Osteoblast (primary cell): ENCODE data around the gene ADAT1. TPM values are rescaled to one million over a fixed set of nuclear protein-coding genes. Genes with fewer than 3 reads are reported as not detected.
A peak's percentile ranks its signal among the peaks of the same experiment; 100 is the strongest.

ENCODE experiments used
- DNase-seq: peaks from one replicate; pipeline ENCODE4 v3.0.0; 2011; ENCODE audit warnings: low spot score, mixed read lengths; ENCODE audit not compliant: insufficient read length; ENCODE audit errors: missing footprints
- H2AFZ ChIP-seq: 2 replicates; pipeline ENCODE4 v1.6.0; 2011; ENCODE audit warnings: mild to moderate bottlenecking, low read length
- H3K27ac ChIP-seq: 2 replicates; pipeline ENCODE4 v1.5.1; 2011; ENCODE audit warnings: mild to moderate bottlenecking, low read depth, low read length, moderate library complexity
- H3K27me3 ChIP-seq: 2 replicates; pipeline ENCODE4 v1.6.0; 2012; ENCODE audit warnings: mild to moderate bottlenecking, control low read depth, inconsistent platforms, low read length, moderate library complexity; ENCODE audit not compliant: insufficient read depth
- H3K36me3 ChIP-seq: 2 replicates; pipeline ENCODE4 v1.5.1; 2011; ENCODE audit warnings: mild to moderate bottlenecking, low read length, control low read depth, moderate library complexity; ENCODE audit not compliant: insufficient read depth
- H3K4me1 ChIP-seq: 2 replicates; pipeline ENCODE4 v1.5.1; 2011; ENCODE audit warnings: mild to moderate bottlenecking, low read length, control low read depth, moderate library complexity; ENCODE audit not compliant: insufficient read depth
- H3K4me2 ChIP-seq: 2 replicates; pipeline ENCODE4 v1.6.0; 2011; ENCODE audit warnings: mild to moderate bottlenecking, low read length; ENCODE audit not compliant: insufficient read depth
- H3K4me3 ChIP-seq: fragments of 200-600 bp; sonication (generic); 3 replicates; pipeline ENCODE4 v1.5.1; 2012; ENCODE audit warnings: mild to moderate bottlenecking, low read length, inconsistent platforms; ENCODE audit not compliant: insufficient read depth
- H3K79me2 ChIP-seq: 2 replicates; pipeline ENCODE4 v1.6.0; 2012; ENCODE audit warnings: mild to moderate bottlenecking, low read length, control low read depth, inconsistent platforms; ENCODE audit not compliant: insufficient read depth
- H3K9me3 ChIP-seq: 2 replicates; pipeline ENCODE4 v1.5.1; 2011; ENCODE audit warnings: low read depth, low read length, control low read depth
- H4K20me1 ChIP-seq: 2 replicates; pipeline ENCODE4 v1.6.0; 2012; ENCODE audit warnings: mild to moderate bottlenecking, low read length, control low read depth; ENCODE audit not compliant: insufficient read depth
- CTCF ChIP-seq: IDR thresholded peaks from 2 replicates; pipeline ENCODE4 v1.5.1; 2011; ENCODE audit warnings: mild to moderate bottlenecking, low read depth, low read length, moderate library complexity; ENCODE audit errors: extremely low read depth
- total RNA-seq: library from RNA; depleted of rRNA; stranded (reverse); fragments of >200 nt; gene quantifications from 2 replicates; pipeline ENCODE4 v1.2.3, GENCODE V29; 2012

Gene ADAT1
- total RNA-seq, 1 donor: 46.0 TPM

GRCh38 chr16:75658175-75658574 lies 35.1 kb upstream of the ADAT1 start:
- DNase-seq: no peak
- Histone ChIP-seq H3K27me3 (no peaks in the 10 kb centered on the region), H3K4me3 (no peak overlapping the region), H3K79me2 (peaks cover 38% of the 10 kb centered on the region), H3K9me3 (no peaks in the 10 kb centered on the region), H3K4me2 (no peak overlapping the region), H3K4me1 (peaks cover 6% of the 10 kb centered on the region), H3K36me3 (peaks cover 46% of the 10 kb centered on the region), H4K20me1 (peaks cover 30% of the 10 kb centered on the region), H2AFZ (no peak overlapping the region), H3K27ac (no peak overlapping the region)
- TF ChIP-seq CTCF: no peak

GRCh38 chr16:75653922-75654321 lies 30.8 kb upstream of the ADAT1 start:
- TF ChIP-seq CTCF: no peak
- H3K4me2 ChIP-seq: no peak overlapping the region
- H3K27me3 ChIP-seq: no peaks in the 10 kb centered on the region
- H2AFZ ChIP-seq: no peak overlapping the region
- H3K4me3 ChIP-seq: no peak overlapping the region
- no peak for DNase-seq
- H3K9me3 ChIP-seq: no peaks in the 10 kb centered on the region
- peaks cover 79% of the 10 kb centered on the region for H3K79me2 ChIP-seq
- H4K20me1 ChIP-seq: peaks cover 66% of the 10 kb centered on the region
- H3K36me3 ChIP-seq: peaks cover 46% of the 10 kb centered on the region
- H3K4me1 ChIP-seq: peaks cover 28% of the 10 kb centered on the region
- H3K27ac ChIP-seq: peak overlapping the region; percentile 64

DNA sequence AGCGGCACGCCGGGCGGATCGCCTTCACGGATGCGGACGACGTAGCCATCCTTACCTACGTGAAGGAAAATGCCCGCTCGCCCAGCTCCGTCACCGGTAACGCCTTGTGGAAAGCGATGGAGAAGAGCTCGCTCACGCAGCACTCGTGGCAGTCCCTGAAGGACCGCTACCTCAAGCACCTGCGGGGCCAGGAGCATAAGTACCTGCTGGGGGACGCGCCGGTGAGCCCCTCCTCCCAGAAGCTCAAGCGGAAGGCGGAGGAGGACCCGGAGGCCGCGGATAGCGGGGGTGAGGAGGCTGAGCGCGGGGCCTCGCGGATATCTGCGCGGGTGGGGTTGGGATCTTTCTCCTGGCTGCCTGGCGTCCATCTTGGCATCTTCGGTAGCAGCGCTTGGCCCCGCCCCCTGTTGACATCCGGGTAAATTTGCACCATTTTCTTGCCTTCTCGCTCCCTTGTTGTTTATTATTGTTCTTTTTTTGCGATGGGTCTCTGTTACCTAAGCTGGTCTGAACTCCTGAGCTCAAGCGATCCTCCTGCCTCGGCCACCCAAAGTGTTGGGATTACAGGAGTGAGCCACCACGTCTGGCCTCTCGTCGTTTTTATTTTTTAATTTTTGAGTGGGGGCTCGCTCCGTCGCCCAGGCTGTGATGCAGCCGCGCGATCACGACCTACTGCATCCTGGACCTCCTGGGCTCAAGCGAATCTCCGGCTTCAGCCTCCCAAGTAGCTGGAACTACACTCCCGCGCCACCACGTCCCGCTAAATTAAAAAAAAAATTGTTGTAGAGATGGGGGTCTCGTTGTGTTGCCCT lies 25.4 kb upstream of the ADAT1 start:
- Histone ChIP-seq H3K79me2 (peaks cover 93% of the 10 kb centered on the region), H4K20me1 (peaks cover 53% of the 10 kb centered on the region), H3K27me3 (no peaks in the 10 kb centered on the region), H3K4me2 (peak overlapping the region; percentile 93), H3K9me3 (no peaks in the 10 kb centered on the region), H3K4me3 (peak overlapping the region; percentile 89), H3K4me1 (peaks cover 34% of the 10 kb centered on the region), H3K36me3 (peaks cover 19% of the 10 kb centered on the region), H3K27ac (peak overlapping the region; percentile 91), H2AFZ (peak overlapping the region; percentile 96)
- no peak for TF ChIP-seq CTCF
- peak; percentile 88 for DNase-seq

- H3K4me2 ChIP-seq: peak within 1 kb of the TSS; percentile 93
- TF ChIP-seq CTCF: no peak
- peak; percentile 96 for DNase-seq
- H4K20me1 ChIP-seq: peaks cover 45% of the 10 kb centered on the region
- H3K36me3 ChIP-seq: peaks cover 22% of the 10 kb centered on the region
- H3K9me3 ChIP-seq: no peaks in the 10 kb centered on the region
- H3K27ac ChIP-seq: peak within 1 kb of the TSS; percentile 91
- H3K4me1 ChIP-seq: peaks cover 28% of the 10 kb centered on the region
- peak within 1 kb of the TSS; percentile 89 for H3K4me3 ChIP-seq
- peak within 1 kb of the TSS; percentile 96 for H2AFZ ChIP-seq
- no peaks in the 10 kb centered on the region for H3K27me3 ChIP-seq
- H3K79me2 ChIP-seq: peaks cover 93% of the 10 kb centered on the region
Measured at GRCh38 chr16:75647492-75648264, 24.6 kb upstream of the ADAT1 start, which contains the start of the genes KARS1 and TERF2IP. TSS of gene KARS1 (minus strand) at chr16:75647665. CDS start at chr16:75647639, 26 bp downstream. TSS of gene TERF2IP (plus strand) at chr16:75647773. CDS start at chr16:75647883, 110 bp downstream.
